Liver (tissue), 3 donors: Measurements from ENCODE around the gene GIMAP7.

Experiments used
- EGR1 ChIP-seq, 2 donors: IDR thresholded peaks; 2 replicates each; pipeline ENCODE4 v1.6.1; 2016 to 2018; ENCODE audit warnings: antibody characterized with exemption in 2 of 2, low read depth in 2 of 2
- FOXA1 ChIP-seq: IDR thresholded peaks from 2 replicates; pipeline ENCODE4 v1.6.1; 2016; ENCODE audit warnings: antibody characterized with exemption
- GABPA ChIP-seq, 2 donors: IDR thresholded peaks in 1 of 2; conservative IDR thresholded peaks in 1 of 2; 2 replicates each; pipeline ENCODE4 v1.6.1; 2016; ENCODE audit warnings: antibody characterized with exemption in 2 of 2, mild to moderate bottlenecking in 1 of 2, moderate library complexity in 1 of 2
- MAX ChIP-seq: IDR thresholded peaks from 2 replicates; pipeline ENCODE4 v1.6.1; 2016; ENCODE audit warnings: antibody characterized with exemption
- NR2F2 ChIP-seq: IDR thresholded peaks from 2 replicates; pipeline ENCODE4 v1.6.1; 2016; ENCODE audit warnings: antibody characterized with exemption
- RAD21 ChIP-seq, 2 donors: IDR thresholded peaks; 2 replicates each; pipeline ENCODE4 v1.6.1; 2016; ENCODE audit warnings: antibody characterized with exemption in 2 of 2, mild to moderate bottlenecking in 2 of 2
- REST ChIP-seq: IDR thresholded peaks from 2 replicates; pipeline ENCODE4 v1.6.1; 2016; ENCODE audit warnings: antibody characterized with exemption, mild to moderate bottlenecking
- TAF1 ChIP-seq: conservative IDR thresholded peaks from 2 replicates; pipeline ENCODE4 v1.6.1; 2016; ENCODE audit warnings: antibody characterized with exemption, mild to moderate bottlenecking
- TF ChIP-seq, protein P1 (sequence below): fragments of 150-350 bp; IDR thresholded peaks from 2 replicates; pipeline ENCODE4 v1.5.1; 2017; ENCODE audit warnings: improper control_type of control experiment, low read depth, low read length; ENCODE audit not compliant: missing input control
- TF ChIP-seq, protein P2 (sequence below): IDR thresholded peaks from 2 replicates; pipeline ENCODE4 v1.6.1; 2016; ENCODE audit warnings: antibody characterized with exemption
- donor health status: healthy.
- donor health status: healthy.

DNA sequence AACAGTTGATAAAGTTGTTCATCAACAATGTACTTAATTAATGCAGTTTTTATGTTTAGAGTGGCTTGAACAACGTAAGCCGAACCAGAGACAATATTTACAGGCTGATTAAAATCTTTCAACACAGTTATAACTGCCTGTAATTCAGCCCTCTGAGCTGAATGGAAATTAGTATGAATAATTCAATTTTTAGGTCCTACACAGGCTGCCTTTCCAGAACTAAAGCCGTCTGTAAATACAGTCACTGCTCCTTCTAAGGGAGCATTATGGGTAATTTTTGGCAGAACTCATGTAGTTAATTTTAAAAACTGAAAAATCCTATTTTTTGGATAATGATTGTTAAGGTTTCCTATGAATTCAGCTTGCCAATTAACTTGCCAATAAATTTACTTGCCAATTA is 49.9 kb downstream of the GIMAP7 start:
- TF ChIP-seq, protein P1, sequence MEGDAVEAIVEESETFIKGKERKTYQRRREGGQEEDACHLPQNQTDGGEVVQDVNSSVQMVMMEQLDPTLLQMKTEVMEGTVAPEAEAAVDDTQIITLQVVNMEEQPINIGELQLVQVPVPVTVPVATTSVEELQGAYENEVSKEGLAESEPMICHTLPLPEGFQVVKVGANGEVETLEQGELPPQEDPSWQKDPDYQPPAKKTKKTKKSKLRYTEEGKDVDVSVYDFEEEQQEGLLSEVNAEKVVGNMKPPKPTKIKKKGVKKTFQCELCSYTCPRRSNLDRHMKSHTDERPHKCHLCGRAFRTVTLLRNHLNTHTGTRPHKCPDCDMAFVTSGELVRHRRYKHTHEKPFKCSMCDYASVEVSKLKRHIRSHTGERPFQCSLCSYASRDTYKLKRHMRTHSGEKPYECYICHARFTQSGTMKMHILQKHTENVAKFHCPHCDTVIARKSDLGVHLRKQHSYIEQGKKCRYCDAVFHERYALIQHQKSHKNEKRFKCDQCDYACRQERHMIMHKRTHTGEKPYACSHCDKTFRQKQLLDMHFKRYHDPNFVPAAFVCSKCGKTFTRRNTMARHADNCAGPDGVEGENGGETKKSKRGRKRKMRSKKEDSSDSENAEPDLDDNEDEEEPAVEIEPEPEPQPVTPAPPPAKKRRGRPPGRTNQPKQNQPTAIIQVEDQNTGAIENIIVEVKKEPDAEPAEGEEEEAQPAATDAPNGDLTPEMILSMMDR = no peak
- TF ChIP-seq, protein P2, sequence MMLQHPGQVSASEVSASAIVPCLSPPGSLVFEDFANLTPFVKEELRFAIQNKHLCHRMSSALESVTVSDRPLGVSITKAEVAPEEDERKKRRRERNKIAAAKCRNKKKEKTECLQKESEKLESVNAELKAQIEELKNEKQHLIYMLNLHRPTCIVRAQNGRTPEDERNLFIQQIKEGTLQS = no peak
- TF ChIP-seq EGR1 (IDR thresholded peaks at IDR 0.05; ENCODE audit: low read depth in 2 of 2) (no peak), FOXA1 (no peak), GABPA (IDR thresholded peaks at IDR 0.05 in 1 of 2, conservative IDR thresholded peaks at IDR 0.05 in 1 of 2) (no peak), TAF1 (no peak), RAD21 (IDR thresholded peaks at IDR 0.05) (no peak), MAX (no peak), NR2F2 (no peak), REST (no peak)
